Stomach (tissue), 9 donors: ENCODE measurements around the gene CYP2A6. TPM values are rescaled to one million over a fixed set of nuclear protein-coding genes. Genes with fewer than 3 reads are reported as not detected.
"Not testable (repeated sequence)": the region's sequence is repeated elsewhere in the genome, so short reads cannot be mapped to it uniquely, and the experiment has no call there.

Source experiments
- DNase-seq, 2 donors: peaks; one replicate each; pipeline versions ENCODE4 v3.0.0 to v3.0.0-alpha.2; 2013 to 2019
- H3K27ac ChIP-seq, 5 donors: fragments of 200-600 bp in 4 of 5; sonication (generic) in 4 of 5; one replicate each; pipeline ENCODE4 v1.5.1; 2013 to 2019; ENCODE audit warnings: mild to moderate bottlenecking in 1 of 5, moderate library complexity in 1 of 5
- H3K27me3 ChIP-seq, 3 donors: fragments of 200-600 bp; sonication (generic); one replicate each; pipeline ENCODE4 v1.5.1; 2017 to 2019; ENCODE audit warnings: mixed run types in 1 of 3
- H3K36me3 ChIP-seq, 4 donors: fragments of 200-600 bp; sonication (generic); 1 replicate in 3 of 4; 2 replicates in 1 of 4; pipeline ENCODE4 v1.5.1; 2016 to 2019
- H3K4me1 ChIP-seq, 4 donors: fragments of 200-600 bp; sonication (generic); one replicate each; pipeline ENCODE4 v1.5.1; 2016 to 2019
- H3K4me3 ChIP-seq, 4 donors: fragments of 200-600 bp; sonication (generic) in 3 of 4; one replicate each; pipeline ENCODE4 v1.5.1; 2016 to 2019; ENCODE audit warnings: mild to moderate bottlenecking in 1 of 4
- H3K9me3 ChIP-seq, 4 donors: fragments of 200-600 bp; sonication (generic); one replicate each; pipeline ENCODE4 v1.5.1; 2016 to 2019
- CTCF ChIP-seq, 7 experiments: fragments of 450-650 bp in 4 of 7; fragments of 200-600 bp in 3 of 7; sonication (generic) in 3 of 7; IDR thresholded peaks; one replicate each; pipeline ENCODE4 v1.5.1; 2016 to 2019; ENCODE audit warnings: antibody characterized with exemption in 7 of 7, control low read depth in 2 of 7, mild to moderate bottlenecking in 1 of 7
- EP300 ChIP-seq: sonication (generic); formaldehyde crosslinking; IDR thresholded peaks from one replicate; pipeline ENCODE4 v1.6.1; 2017; ENCODE audit warnings: antibody characterized with exemption
- POLR2A ChIP-seq, 4 donors: fragments of 450-650 bp; IDR thresholded peaks; one replicate each; pipeline ENCODE4 v1.6.1; 2016; ENCODE audit warnings: antibody characterized with exemption in 4 of 4, control low read depth in 2 of 4, mild to moderate bottlenecking in 1 of 4, moderate library complexity in 1 of 4
- POLR2AphosphoS5 ChIP-seq, 3 donors: sonication (generic); formaldehyde crosslinking; IDR thresholded peaks; one replicate each; pipeline ENCODE4 v1.6.1; 2016; ENCODE audit warnings: antibody characterized with exemption in 3 of 3
- WGBS, 5 donors: extraction: QIAGEN DNeasy Blood & Tissue Kit in 3 of 5; methylation state at CpG; one replicate each; pipeline versions ENCODE4 v1.1.5 to v1.1.7; 2013 to 2018; 5-methylcytosine and 5-hydroxymethylcytosine counted together
- intact Hi-C: fragments of 100-400 bp; cut with DNase I; formaldehyde crosslinking; loops from one replicate; pipeline ENCODE4 v1.15.1; 2023; ENCODE audit warnings: low total_unique reads
- polyA plus RNA-seq, 3 donors: library from polyadenylated mRNA; stranded (reverse); fragments of 200-250 nt; gene quantifications; one replicate each; pipeline ENCODE4 v1.2.3, GENCODE V29; 2013
- total RNA-seq, 5 donors: library from RNA; depleted of rRNA; stranded (reverse); fragments of >200 nt; gene quantifications; one replicate each; pipeline versions ENCODE4 v1.1.0 to v1.2.3, GENCODE V29; 2014 to 2016
- donor health status: healthy with polysubstance abuse.
- donor health status: Bipolar disorder and iron deficiency.
- donor health status: healthy.

The CYP2A6 gene
- total and polyA plus RNA-seq, 8 donors = not detected

- no peaks in the 10 kb centered on the region for H3K4me1 ChIP-seq
- H3K27me3 ChIP-seq = peaks cover 0 to 11% (median 0%) of the 10 kb centered on the region in 3 donors
- H3K27ac ChIP-seq = no peak overlapping the region
- intact Hi-C loops = no loop called here
- WGBS, 5 donors = 65 to 81% (median 72%) methylated on average over 2 of the region's 2 CpGs
- TF ChIP-seq CTCF (IDR thresholded peaks at IDR 0.05) (no peak), EP300 (no peak), POLR2A (IDR thresholded peaks at IDR 0.05) (no peak)
- no peaks in the 10 kb centered on the region for H3K36me3 ChIP-seq
- DNase-seq = no peak
- H3K4me3 ChIP-seq = no peak overlapping the region
- H3K9me3 ChIP-seq = no peaks in the 10 kb centered on the region
These were observed 22.0 kb upstream of the CYP2A6 start for GRCh38 chr19:40872209-40872608.

- no peak for TF ChIP-seq POLR2A (IDR thresholded peaks at IDR 0.05)
- no peak for TF ChIP-seq POLR2AphosphoS5 (IDR thresholded peaks at IDR 0.05)
- TF ChIP-seq EP300 = no peak
- TF ChIP-seq CTCF (IDR thresholded peaks at IDR 0.05) = no peak
- Histone ChIP-seq H3K27me3 (no peaks in the 10 kb centered on the region), H3K9me3 (no peaks in the 10 kb centered on the region), H3K4me3 (no peak overlapping the region), H3K36me3 (no peaks in the 10 kb centered on the region), H3K27ac (no peak overlapping the region), H3K4me1 (no peaks in the 10 kb centered on the region)
- intact Hi-C loops = no loop called here
- 86 to 91% (median 88%) methylated on average over 7 of the region's 7 CpGs for WGBS, 5 donors
- DNase-seq = no peak
These were observed 17.5 kb upstream of the CYP2A6 start for GRCh38 chr19:40867701-40868100.

- 52 to 60% (median 55%) methylated on average over 8 to 9 of the region's 9 CpGs for WGBS, 5 donors
- H3K4me3 ChIP-seq, intact Hi-C loops, H3K9me3 ChIP-seq, DNase-seq, H3K4me1 ChIP-seq, H3K27me3 ChIP-seq, H3K36me3 ChIP-seq, H3K27ac ChIP-seq: not testable (repeated sequence)
These were observed 14.7 kb upstream of the CYP2A6 start for GRCh38 chr19:40864739-40865496.

- Histone ChIP-seq H3K27me3 (no peaks in the 10 kb centered on the region), H3K4me1 (no peaks in the 10 kb centered on the region), H3K27ac (no peak overlapping the region), H3K9me3 (no peaks in the 10 kb centered on the region), H3K36me3 (no peaks in the 10 kb centered on the region), H3K4me3 (no peak overlapping the region)
- intact Hi-C loops = no loop called here
- TF ChIP-seq POLR2AphosphoS5 (IDR thresholded peaks at IDR 0.05) = no peak
- no peak for TF ChIP-seq EP300
- TF ChIP-seq POLR2A (IDR thresholded peaks at IDR 0.05) = no peak
- TF ChIP-seq CTCF (IDR thresholded peaks at IDR 0.05) = no peak
- 73 to 88% (median 81%) methylated on average over 4 of the region's 4 CpGs for WGBS, 5 donors
- no peak for DNase-seq
These were observed 12.5 kb upstream of the CYP2A6 start for GRCh38 chr19:40862785-40863184.

- Histone ChIP-seq H3K36me3 (no peaks in the 10 kb centered on the region), H3K27ac (no peak overlapping the region), H3K9me3 (no peaks in the 10 kb centered on the region), H3K4me3 (no peak overlapping the region), H3K27me3 (no peaks in the 10 kb centered on the region), H3K4me1 (no peaks in the 10 kb centered on the region)
- WGBS, 5 donors = 84 to 96% (median 94%) methylated on average over 3 of the region's 3 CpGs
- intact Hi-C loops = no loop called here
- no peak for DNase-seq
- TF ChIP-seq POLR2A (IDR thresholded peaks at IDR 0.05) = no peak
These were observed 12.1 kb upstream of the CYP2A6 start for GRCh38 chr19:40862333-40862732.
